ENCODE results near the gene CCDC88B.

CCDC88B gene

GRCh38 chr11:64296830-64297698 lies 42.9 kb upstream of the CCDC88B start (continued):
- TF ChIP-seq, protein P1, sequence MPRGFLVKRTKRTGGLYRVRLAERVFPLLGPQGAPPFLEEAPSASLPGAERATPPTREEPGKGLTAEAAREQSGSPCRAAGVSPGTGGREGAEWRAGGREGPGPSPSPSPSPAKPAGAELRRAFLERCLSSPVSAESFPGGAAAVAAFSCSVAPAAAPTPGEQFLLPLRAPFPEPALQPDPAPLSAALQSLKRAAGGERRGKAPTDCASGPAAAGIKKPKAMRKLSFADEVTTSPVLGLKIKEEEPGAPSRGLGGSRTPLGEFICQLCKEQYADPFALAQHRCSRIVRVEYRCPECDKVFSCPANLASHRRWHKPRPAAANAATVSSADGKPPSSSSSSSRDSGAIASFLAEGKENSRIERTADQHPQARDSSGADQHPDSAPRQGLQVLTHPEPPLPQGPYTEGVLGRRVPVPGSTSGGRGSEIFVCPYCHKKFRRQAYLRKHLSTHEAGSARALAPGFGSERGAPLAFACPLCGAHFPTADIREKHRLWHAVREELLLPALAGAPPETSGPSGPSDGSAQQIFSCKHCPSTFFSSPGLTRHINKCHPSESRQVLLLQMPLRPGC (tag by site-specific recombination; IDR thresholded peaks at IDR 0.05) = no peak
- TF ChIP-seq IKZF3 (tag by site-specific recombination; IDR thresholded peaks at IDR 0.05) = no peak

DNA sequence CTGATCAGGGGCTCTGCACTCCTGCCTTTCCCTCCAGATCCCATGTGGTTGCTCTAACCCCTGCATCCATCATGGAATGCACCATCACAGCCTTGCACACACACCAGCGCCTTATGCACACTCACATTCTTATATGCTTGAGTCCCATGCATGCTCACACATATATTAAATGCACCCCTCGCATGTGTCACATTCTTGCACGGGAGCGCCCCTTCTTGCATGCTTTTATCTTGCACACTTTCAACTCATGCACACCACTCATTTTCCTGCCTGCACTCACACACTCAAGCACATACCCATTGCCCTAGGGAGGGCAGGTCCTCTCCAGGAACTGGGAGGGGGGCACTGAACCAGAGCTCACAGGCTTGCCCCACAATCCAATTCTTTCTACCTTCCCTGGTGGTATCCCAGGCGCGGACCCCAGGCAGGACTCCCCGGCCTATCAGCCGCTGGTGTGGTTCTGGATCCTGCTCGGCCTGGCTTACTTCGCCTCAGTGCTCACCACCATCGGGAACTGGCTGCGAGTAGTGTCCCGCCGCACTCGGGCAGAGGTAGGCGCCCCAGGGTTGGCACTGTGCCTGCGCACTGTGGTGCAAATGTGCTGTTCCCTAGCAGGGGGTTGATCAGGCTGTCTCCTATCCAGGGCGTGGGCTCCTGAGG lies 42.2 kb upstream of the CCDC88B start:
- no peak overlapping the region for H3K27ac ChIP-seq (ENCODE audit: extremely low read depth, low read depth, low read length)
- ChIA-PET CTCF (interaction anchor here (0.6 kb wide), 1 partner anchor 11 kb away, joined by 3 read pairs; no protein-coding TSS in a partner anchor), POLR2A (no interaction called here)
- H3K4me1 ChIP-seq (ENCODE audit: control insufficient read depth, insufficient read depth, low read length) = no peaks in the 10 kb centered on the region
- H3K36me3 ChIP-seq (ENCODE audit: control insufficient read depth in 2 of 2, insufficient read depth in 1 of 2, low read length in 2 of 2) = no peaks in the 10 kb centered on the region
- no peaks in the 10 kb centered on the region for H3K9me3 ChIP-seq (ENCODE audit: control insufficient read depth, insufficient read depth, low read depth, low read length)
- no peak overlapping the region for H3K4me3 ChIP-seq (ENCODE audit: low read depth, low read length)
- TF ChIP-seq, protein P2, sequence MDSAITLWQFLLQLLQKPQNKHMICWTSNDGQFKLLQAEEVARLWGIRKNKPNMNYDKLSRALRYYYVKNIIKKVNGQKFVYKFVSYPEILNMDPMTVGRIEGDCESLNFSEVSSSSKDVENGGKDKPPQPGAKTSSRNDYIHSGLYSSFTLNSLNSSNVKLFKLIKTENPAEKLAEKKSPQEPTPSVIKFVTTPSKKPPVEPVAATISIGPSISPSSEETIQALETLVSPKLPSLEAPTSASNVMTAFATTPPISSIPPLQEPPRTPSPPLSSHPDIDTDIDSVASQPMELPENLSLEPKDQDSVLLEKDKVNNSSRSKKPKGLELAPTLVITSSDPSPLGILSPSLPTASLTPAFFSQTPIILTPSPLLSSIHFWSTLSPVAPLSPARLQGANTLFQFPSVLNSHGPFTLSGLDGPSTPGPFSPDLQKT (IDR thresholded peaks at IDR 0.05; ENCODE audit: borderline replicate concordance, low read depth, low read length) = no peak
- TF ChIP-seq ZNF169 (tag by site-specific recombination; IDR thresholded peaks at IDR 0.05) (no peak), ZBTB17 (tag by site-specific recombination; IDR thresholded peaks at IDR 0.05) (peak; percentile 36)

DNA sequence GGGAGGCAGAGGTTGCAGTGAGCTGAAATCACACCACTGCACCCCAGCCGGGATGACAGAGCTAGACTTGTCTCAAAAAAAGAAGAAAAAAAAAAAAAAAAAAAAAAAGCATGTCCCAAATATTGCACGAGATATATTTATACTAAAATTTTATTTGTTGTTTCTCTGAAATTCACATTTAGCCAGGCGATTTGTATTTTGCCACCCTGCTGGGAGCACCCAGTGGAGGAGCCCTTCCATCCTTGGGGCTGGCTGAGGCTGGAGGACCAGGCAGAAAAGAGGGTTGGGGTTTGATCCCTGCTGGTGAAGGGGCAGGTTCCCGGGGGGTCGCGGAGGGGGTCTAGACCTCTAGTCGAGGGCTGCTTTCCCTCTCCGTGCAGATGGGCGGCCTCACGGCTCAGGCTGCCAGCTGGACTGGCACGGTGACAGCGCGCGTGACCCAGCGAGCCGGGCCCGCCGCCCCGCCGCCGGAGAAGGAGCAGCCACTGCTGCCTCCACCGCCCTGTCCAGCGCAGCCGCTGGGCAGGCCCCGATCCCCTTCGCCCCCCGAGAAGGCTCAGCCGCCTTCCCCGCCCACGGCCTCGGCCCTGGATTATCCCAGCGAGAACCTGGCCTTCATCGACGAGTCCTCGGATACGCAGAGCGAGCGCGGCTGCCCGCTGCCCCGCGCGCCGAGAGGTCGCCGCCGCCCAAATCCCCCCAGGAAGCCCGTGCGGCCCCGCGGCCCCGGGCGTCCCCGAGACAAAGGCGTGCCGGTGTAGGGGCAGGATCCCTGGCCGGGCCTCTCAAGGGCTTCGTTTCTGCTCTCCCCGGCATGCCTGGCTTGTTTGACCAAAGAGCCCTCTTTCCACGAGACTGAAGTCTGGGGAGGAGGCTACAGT lies 40.8 kb upstream of the CCDC88B start:
- no peaks in the 10 kb centered on the region for H3K9me3 ChIP-seq (ENCODE audit: control insufficient read depth, insufficient read depth, low read depth, low read length)
- ChIA-PET POLR2A (interaction anchor here (0.6 to 0.7 kb wide), 3 partner anchors 14 to 96 kb away, joined by 3 to 4 read pairs (median 4); partner anchors contain the start of gene GPR137), CTCF (no interaction called here)
- H3K36me3 ChIP-seq (ENCODE audit: control insufficient read depth in 2 of 2, insufficient read depth in 1 of 2, low read length in 2 of 2) = no peaks in the 10 kb centered on the region
- no peak overlapping the region for H3K27ac ChIP-seq (ENCODE audit: extremely low read depth, low read depth, low read length)
- H3K4me1 ChIP-seq (ENCODE audit: control insufficient read depth, insufficient read depth, low read length) = no peaks in the 10 kb centered on the region
- H3K4me3 ChIP-seq (ENCODE audit: low read depth, low read length) = no peak overlapping the region
- no peak for TF ChIP-seq ZNF174 (tag by site-specific recombination; IDR thresholded peaks at IDR 0.05)
- no peak for TF ChIP-seq ZNF548 (tag by site-specific recombination; IDR thresholded peaks at IDR 0.05)
- TF ChIP-seq ZNF391 (tag by site-specific recombination; IDR thresholded peaks at IDR 0.05; ENCODE audit: borderline replicate concordance, low read depth) = no peak
- no peak for TF ChIP-seq ZNF521 (tag by site-specific recombination; IDR thresholded peaks at IDR 0.05)
- TF ChIP-seq ZNF670 (tag by site-specific recombination; IDR thresholded peaks at IDR 0.05; ENCODE audit: low read depth) = no peak
- no peak for TF ChIP-seq ZFP69B (tag by site-specific recombination; IDR thresholded peaks at IDR 0.05)
- TF ChIP-seq, protein P3, sequence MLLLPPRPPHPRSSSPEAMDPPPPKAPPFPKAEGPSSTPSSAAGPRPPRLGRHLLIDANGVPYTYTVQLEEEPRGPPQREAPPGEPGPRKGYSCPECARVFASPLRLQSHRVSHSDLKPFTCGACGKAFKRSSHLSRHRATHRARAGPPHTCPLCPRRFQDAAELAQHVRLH (tag by site-specific recombination; IDR thresholded peaks at IDR 0.05) = no peak
- no peak for TF ChIP-seq SCRT2 (tag by site-specific recombination; IDR thresholded peaks at IDR 0.05)
- no peak for TF ChIP-seq ZNF423 (tag by site-specific recombination; IDR thresholded peaks at IDR 0.05)
